Upper lobe of right lung (tissue), 1 donor: ENCODE results near the gene ALOX12. TPM values are rescaled to one million over a fixed set of nuclear protein-coding genes. Genes with fewer than 3 reads are reported as not detected.
A peak's percentile ranks its signal among the peaks of the same experiment; 100 is the strongest.

Source experiments
- ATAC-seq: fragments of 200-7000 bp; cut with Tn5 transposase; one replicate; pipeline ENCODE4 v1.9.1; 2020; ENCODE audit warnings: mild to moderate bottlenecking, moderate library complexity
- DNase-seq: peaks from one replicate; pipeline ENCODE4 v3.0.0-alpha.2; 2020
- H3K27ac ChIP-seq: fragments of 200-600 bp; one replicate; pipeline ENCODE4 v1.8.0; 2022
- H3K27me3 ChIP-seq: fragments of 200-600 bp; one replicate; pipeline ENCODE4 v1.8.0; 2022; ENCODE audit warnings: mild to moderate bottlenecking
- H3K36me3 ChIP-seq: fragments of 200-600 bp; one replicate; pipeline ENCODE4 v1.8.0; 2022
- H3K4me1 ChIP-seq: fragments of 200-600 bp; one replicate; pipeline ENCODE4 v1.8.0; 2022
- H3K4me3 ChIP-seq: fragments of 200-600 bp; one replicate; pipeline ENCODE4 v1.8.0; 2022; ENCODE audit warnings: mild to moderate bottlenecking
- H3K9me3 ChIP-seq: fragments of 200-600 bp; one replicate; pipeline ENCODE4 v1.8.0; 2022
- intact Hi-C: fragments of 100-400 bp; cut with DNase I; formaldehyde crosslinking; loops from one replicate; pipeline ENCODE4 v1.11.0; 2022
- total RNA-seq: library from RNA; stranded (reverse); fragmentation: NEBNext Ultra II Directional; extraction: Animal tissue kit (Norgen Biotek cat#: 25700); gene quantifications from one replicate; pipeline ENCODE4 v1.2.1, GENCODE V29; 2021
- TF ChIP-seq, protein P1 (sequence below): fragments of 200-600 bp; IDR thresholded peaks from one replicate; pipeline ENCODE4 v1.8.0; 2022; ENCODE audit warnings: antibody characterized with exemption
- donor health status: DM: no; HTN: yes; CAD: no; lungs with severe emphysema.

The ALOX12 gene
- total RNA-seq, 1 donor from 2014 or later, result 0.17 TPM

DNA sequence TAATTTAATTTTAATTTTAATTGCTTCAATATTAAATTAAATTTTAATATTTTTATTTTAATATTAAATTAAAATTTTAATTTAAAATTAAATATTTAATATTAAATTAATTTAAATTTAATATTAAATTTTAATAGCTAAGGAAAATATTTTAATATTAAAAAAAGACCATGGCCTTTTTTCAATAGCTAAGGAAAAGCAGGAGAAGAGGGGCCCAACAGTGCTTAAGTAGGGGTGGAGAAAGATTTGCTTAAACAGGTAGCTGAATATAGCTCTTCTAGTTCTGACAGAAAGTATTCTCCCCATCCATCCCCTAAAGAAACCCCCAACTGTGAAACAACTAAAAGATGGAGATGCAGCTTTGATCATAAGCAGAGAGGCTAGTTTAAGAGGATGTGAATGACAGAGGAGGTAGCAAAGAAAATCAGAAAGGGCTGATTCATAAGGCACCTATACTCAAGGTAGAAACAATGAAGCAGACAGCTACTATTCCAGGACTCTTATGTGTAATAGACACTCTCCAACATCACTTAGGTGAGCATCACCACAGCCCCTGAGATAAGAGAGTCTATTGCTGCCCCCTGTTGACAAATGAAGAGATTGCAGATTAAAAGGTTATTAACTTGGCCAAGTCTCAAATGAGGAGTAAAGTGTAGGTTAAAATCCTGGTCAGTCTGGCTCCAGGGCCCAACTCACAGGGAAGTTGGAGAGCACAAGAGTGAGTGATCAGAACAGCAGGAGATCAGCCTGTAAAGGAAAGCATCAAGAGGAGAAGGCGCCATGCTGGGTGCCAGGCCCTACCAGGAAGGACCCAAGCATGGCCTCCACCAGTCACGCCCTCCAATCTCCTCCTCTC, 8.8 kb downstream of the ALOX12 start:
- H3K27me3 ChIP-seq, result no peaks in the 10 kb centered on the region
- H3K36me3 ChIP-seq, result peaks cover 59% of the 10 kb centered on the region
- DNase-seq, result no peak
- intact Hi-C loops, result loop anchor here (5.0 kb wide), 1 partner anchor 92 kb away; no protein-coding TSS in a partner anchor
- no peak overlapping the region for H3K27ac ChIP-seq
- no peaks in the 10 kb centered on the region for H3K9me3 ChIP-seq
- H3K4me3 ChIP-seq, result no peak overlapping the region
- ATAC-seq, result peak; percentile 84
- H3K4me1 ChIP-seq, result no peaks in the 10 kb centered on the region
- TF ChIP-seq, protein P1, sequence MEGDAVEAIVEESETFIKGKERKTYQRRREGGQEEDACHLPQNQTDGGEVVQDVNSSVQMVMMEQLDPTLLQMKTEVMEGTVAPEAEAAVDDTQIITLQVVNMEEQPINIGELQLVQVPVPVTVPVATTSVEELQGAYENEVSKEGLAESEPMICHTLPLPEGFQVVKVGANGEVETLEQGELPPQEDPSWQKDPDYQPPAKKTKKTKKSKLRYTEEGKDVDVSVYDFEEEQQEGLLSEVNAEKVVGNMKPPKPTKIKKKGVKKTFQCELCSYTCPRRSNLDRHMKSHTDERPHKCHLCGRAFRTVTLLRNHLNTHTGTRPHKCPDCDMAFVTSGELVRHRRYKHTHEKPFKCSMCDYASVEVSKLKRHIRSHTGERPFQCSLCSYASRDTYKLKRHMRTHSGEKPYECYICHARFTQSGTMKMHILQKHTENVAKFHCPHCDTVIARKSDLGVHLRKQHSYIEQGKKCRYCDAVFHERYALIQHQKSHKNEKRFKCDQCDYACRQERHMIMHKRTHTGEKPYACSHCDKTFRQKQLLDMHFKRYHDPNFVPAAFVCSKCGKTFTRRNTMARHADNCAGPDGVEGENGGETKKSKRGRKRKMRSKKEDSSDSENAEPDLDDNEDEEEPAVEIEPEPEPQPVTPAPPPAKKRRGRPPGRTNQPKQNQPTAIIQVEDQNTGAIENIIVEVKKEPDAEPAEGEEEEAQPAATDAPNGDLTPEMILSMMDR, result peak; percentile 78

- ATAC-seq, result no peak
- TF ChIP-seq, protein P1, result no peak
- H3K36me3 ChIP-seq, result peaks cover 58% of the 10 kb centered on the region
These were observed 9.9 kb downstream of the ALOX12 start for GRCh38 chr17:7005716-7006115.

DNA sequence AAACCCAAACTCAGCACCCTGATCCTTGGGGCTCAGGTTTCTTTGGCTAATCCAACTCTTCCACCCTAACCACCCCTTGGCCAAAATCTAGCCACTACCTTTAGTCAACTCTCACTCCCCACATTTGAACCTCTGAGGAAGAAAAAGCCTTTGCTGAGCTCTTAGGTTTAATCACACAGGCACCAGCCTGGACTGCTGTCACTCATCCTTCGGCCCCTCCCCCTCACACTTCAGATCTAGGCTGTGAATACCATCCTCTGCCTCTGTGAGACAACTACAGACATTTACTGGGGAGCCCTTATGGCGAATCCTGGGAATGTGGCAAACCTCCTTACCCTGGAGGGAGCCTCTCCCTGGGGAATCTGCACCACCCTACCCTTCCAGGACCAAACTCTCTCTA, 11.3 kb downstream of the ALOX12 start:
- DNase-seq (no peak), ATAC-seq (no peak)
- Histone ChIP-seq H3K27me3 (no peaks in the 10 kb centered on the region), H3K4me1 (peaks cover 15% of the 10 kb centered on the region), H3K9me3 (no peaks in the 10 kb centered on the region), H3K27ac (no peak overlapping the region), H3K36me3 (peaks cover 44% of the 10 kb centered on the region), H3K4me3 (no peak overlapping the region)
- intact Hi-C loops, result loop anchor here (5.0 kb wide), 1 partner anchor 95 kb away; no protein-coding TSS in a partner anchor
- TF ChIP-seq, protein P1, result no peak

More at GRCh38 chr17:7005716-7006115, 9.9 kb downstream of the ALOX12 start:
- Histone ChIP-seq H3K4me3 (no peak overlapping the region), H3K9me3 (no peaks in the 10 kb centered on the region), H3K27ac (no peak overlapping the region), H3K4me1 (peaks cover 8% of the 10 kb centered on the region), H3K27me3 (no peaks in the 10 kb centered on the region)
- intact Hi-C loops, result loop anchor here (5.0 kb wide), 1 partner anchor 93 kb away; no protein-coding TSS in a partner anchor
- DNase-seq, result peak; percentile 63

DNA sequence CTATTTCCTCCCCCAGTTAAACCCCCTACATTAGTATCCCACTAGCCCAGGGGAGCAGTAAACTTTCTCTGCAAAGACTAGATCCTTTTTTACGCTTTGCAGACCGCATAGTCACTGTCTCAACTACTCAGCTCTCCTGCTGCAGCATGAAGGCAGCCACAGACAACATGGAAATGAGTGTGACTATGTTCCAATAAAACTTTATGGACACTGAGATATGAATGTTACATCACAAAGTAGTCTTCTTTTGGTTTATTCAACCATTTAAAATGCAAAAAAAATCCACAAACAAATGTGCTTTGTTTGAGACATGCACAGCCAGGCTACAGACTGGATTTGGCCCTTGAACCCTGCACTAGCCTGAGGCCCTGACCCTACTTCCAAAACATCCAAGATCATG, 14.7 kb downstream of the ALOX12 start:
- Histone ChIP-seq H3K9me3 (no peaks in the 10 kb centered on the region), H3K27ac (no peak overlapping the region), H3K36me3 (peaks cover 32% of the 10 kb centered on the region), H3K27me3 (no peaks in the 10 kb centered on the region), H3K4me1 (peaks cover 29% of the 10 kb centered on the region), H3K4me3 (peak overlapping the region; percentile 94)
- TF ChIP-seq, protein P1, result no peak
- intact Hi-C loops, result no loop called here
- DNase-seq (no peak), ATAC-seq (no peak)

DNA sequence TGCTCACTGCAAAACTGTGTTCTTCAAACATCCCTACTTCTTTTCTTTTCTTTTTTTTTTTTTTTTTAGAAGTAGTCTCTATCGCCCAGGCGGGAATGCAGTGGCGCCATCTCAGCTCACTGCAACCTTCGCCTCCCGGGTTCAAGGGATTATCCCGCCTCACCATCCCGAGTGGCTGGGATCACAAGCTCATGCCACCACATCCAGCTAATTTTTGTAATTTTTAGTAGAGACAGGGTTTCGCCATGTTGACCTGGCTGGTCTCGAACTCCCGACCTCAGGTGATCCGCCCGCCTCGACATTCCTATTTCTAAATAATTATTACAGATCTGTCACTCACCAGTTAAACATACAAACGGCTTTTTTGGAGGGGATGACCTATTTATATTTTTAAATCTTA, 15.6 kb downstream of the ALOX12 start:
- no peaks in the 10 kb centered on the region for H3K27me3 ChIP-seq
- TF ChIP-seq, protein P1, result no peak

More for the DNA sequence above, 15.6 kb downstream of the ALOX12 start:
- no peak for DNase-seq
- no peak for ATAC-seq
- H3K4me3 ChIP-seq, result peak overlapping the region; percentile 94
- no peak overlapping the region for H3K27ac ChIP-seq
- H3K4me1 ChIP-seq, result peaks cover 36% of the 10 kb centered on the region
- peaks cover 31% of the 10 kb centered on the region for H3K36me3 ChIP-seq
- no peaks in the 10 kb centered on the region for H3K9me3 ChIP-seq
- intact Hi-C loops, result no loop called here
